Naive B cell (primary cell): ENCODE measurements around the gene SELENON. TPM values are rescaled to one million over a fixed set of nuclear protein-coding genes. Genes with fewer than 3 reads are reported as not detected.

ENCODE experiments used
- ATAC-seq, 2 donors: fragments of 150-1000 bp; cut with Tn5 transposase; 2 replicates each; pipeline ENCODE4 v1.10.0; 2021; ENCODE audit warnings: low read depth in 2 of 2, mild to moderate bottlenecking in 2 of 2, moderate library complexity in 2 of 2
- DNase-seq: peaks from one replicate; pipeline ENCODE4 v3.0.0; 2022
- H3K27ac Mint-ChIP-seq, 6 donors: one replicate each; pipeline ENCODE4 v1.8.0; 2020 to 2022; ENCODE audit warnings: mild to moderate bottlenecking in 6 of 6, mixed read lengths in 6 of 6, moderate library complexity in 5 of 6, inconsistent platforms in 2 of 6
- H3K27me3 Mint-ChIP-seq, 3 donors: one replicate each; pipeline ENCODE4 v1.8.0; 2021 to 2022; ENCODE audit warnings: mixed read lengths in 3 of 3, mild to moderate bottlenecking in 1 of 3
- H3K36me3 Mint-ChIP-seq, 2 donors: one replicate each; pipeline ENCODE4 v1.8.0; 2020 to 2022; ENCODE audit warnings: mixed read lengths in 2 of 2, inconsistent platforms in 1 of 2, mild to moderate bottlenecking in 1 of 2
- H3K4me1 Mint-ChIP-seq, 3 donors: one replicate each; pipeline ENCODE4 v1.8.0; 2020 to 2022; ENCODE audit warnings: mixed read lengths in 3 of 3, inconsistent platforms in 1 of 3, mild to moderate bottlenecking in 1 of 3, moderate library complexity in 1 of 3
- H3K4me3 Mint-ChIP-seq, 8 donors: one replicate each; pipeline ENCODE4 v1.8.0; 2020 to 2022; ENCODE audit warnings: mild to moderate bottlenecking in 8 of 8, mixed read lengths in 8 of 8, moderate library complexity in 8 of 8, inconsistent platforms in 2 of 8
- H3K9me3 Mint-ChIP-seq, 7 donors: one replicate each; pipeline ENCODE4 v1.8.0; 2020 to 2022; ENCODE audit warnings: mixed read lengths in 7 of 7, mild to moderate bottlenecking in 5 of 7, inconsistent platforms in 2 of 7, moderate library complexity in 1 of 7
- polyA plus RNA-seq, 6 donors: library from polyadenylated mRNA; unstranded; fragments of 300-500 nt; fragmentation: Illumina TruSeq; gene quantifications; one replicate each; pipeline ENCODE4 v1.2.3, GENCODE V29; 2021; ENCODE audit warnings: low read depth in 6 of 6

The SELENON gene
- polyA plus RNA-seq, 6 donors from 2014 or later = 1.2 to 3.3 (median 1.3) TPM

DNA sequence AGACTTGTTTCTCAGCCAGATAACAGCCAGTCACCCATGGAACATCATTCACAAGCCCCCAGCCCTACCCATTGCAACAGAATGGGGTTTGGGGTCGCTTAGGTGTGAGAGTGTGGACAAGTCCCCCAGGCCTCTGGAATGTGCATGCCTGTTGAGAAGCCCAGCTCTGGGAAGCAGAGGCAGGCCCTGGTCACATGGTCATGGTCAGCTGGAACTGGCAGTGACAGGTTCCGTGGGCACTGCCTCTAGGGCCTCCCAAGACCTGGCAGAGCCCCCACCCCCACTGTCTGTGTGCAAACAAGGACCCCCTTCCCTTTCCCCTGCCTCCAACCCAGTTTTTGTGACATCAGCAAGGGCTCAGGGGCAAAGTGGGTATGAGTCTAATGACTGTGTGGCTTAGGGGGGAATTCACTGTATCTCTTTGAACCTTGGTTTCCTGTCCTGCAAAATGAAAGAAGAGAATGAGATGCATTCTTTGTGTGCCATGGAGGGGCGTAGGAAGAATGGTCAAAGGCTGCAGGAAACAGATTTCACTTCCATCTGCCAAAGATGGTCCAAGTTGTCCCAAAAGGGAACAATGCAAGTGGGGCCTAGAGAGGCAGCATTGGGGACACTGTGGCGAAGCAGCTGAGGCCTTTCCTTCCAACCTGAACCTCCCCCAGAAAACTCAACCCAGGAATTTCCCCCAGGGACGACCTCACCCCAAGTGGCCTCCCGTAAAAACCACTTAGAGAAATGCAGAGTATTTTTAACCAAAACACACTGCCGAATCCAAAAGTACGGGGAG, 34.7 kb upstream of the SELENON start:
- no peak for DNase-seq
- Mint-ChIP-seq H3K27ac (no peak overlapping the region), H3K9me3 (no peaks in the 10 kb centered on the region), H3K27me3 (peaks cover 0 to 25% (median 20%) of the 10 kb centered on the region in 3 donors), H3K4me3 (no peak overlapping the region), H3K4me1 (peaks cover under 1 to 19% (median 4%) of the 10 kb centered on the region in 3 donors), H3K36me3 (no peaks in the 10 kb centered on the region)
- no peak for ATAC-seq

- H3K4me3 Mint-ChIP-seq = peak overlapping the region in 1 of 8 donors; percentile 52
These were observed 33.9 kb upstream of the SELENON start for GRCh38 chr1:25765923-25766589.

GRCh38 chr1:25766721-25767436, 33.1 kb upstream of the SELENON start:
- Mint-ChIP-seq H3K9me3 (no peaks in the 10 kb centered on the region), H3K36me3 (no peaks in the 10 kb centered on the region), H3K27ac (no peak overlapping the region), H3K4me3 (no peak overlapping the region), H3K4me1 (peaks cover 16 to 34% (median 19%) of the 10 kb centered on the region in 3 donors), H3K27me3 (peaks cover 9 to 41% (median 35%) of the 10 kb centered on the region in 3 donors)
- DNase-seq (no peak), ATAC-seq (no peak)

More at GRCh38 chr1:25765923-25766589, 33.9 kb upstream of the SELENON start:
- peak overlapping the region in 1 of 6 donors; percentile 54 for H3K27ac Mint-ChIP-seq
- peaks cover 8 to 26% (median 11%) of the 10 kb centered on the region in 3 donors for H3K4me1 Mint-ChIP-seq
- peaks cover 4 to 32% (median 27%) of the 10 kb centered on the region in 3 donors for H3K27me3 Mint-ChIP-seq
- DNase-seq = no peak
- no peaks in the 10 kb centered on the region for H3K36me3 Mint-ChIP-seq
- no peaks in the 10 kb centered on the region for H3K9me3 Mint-ChIP-seq
- no peak for ATAC-seq

DNA sequence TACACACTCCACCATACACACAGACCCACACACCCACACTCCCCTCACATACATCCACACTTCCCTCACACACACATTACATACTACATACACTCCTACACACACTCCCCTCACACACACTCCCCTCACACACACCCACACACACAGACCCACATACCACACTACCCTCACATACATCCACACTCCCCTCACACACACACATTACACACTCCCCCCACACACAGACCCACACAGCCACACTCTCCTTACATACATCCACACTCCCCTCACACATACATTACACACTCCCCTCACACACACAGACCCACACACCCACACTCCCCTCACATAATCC, 32.6 kb upstream of the SELENON start:
- peaks cover 20 to 38% (median 21%) of the 10 kb centered on the region in 3 donors for H3K4me1 Mint-ChIP-seq
- peaks cover 9 to 42% (median 37%) of the 10 kb centered on the region in 3 donors for H3K27me3 Mint-ChIP-seq
- no peak for ATAC-seq
- H3K9me3 Mint-ChIP-seq = no peaks in the 10 kb centered on the region
- no peak overlapping the region for H3K27ac Mint-ChIP-seq
- no peaks in the 10 kb centered on the region for H3K36me3 Mint-ChIP-seq
- DNase-seq = no peak
- no peak overlapping the region for H3K4me3 Mint-ChIP-seq

DNA sequence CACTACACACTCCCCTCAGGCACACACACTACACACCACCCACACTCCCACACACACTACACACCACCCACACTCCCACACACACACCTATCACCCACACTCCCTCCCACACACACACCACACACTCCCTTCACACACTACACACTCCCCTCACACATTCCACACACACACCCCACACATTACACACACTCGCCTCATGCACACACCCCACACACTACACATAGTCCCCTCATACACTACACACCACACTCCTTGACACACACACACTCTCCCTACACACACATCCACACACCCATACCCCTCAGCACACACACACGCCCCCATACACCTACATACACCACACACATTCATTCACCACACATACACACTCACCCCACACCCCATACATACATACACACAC, 31.0 kb upstream of the SELENON start:
- H3K27me3 Mint-ChIP-seq = peaks cover 9 to 51% (median 42%) of the 10 kb centered on the region in 3 donors
- H3K36me3 Mint-ChIP-seq = no peaks in the 10 kb centered on the region
- H3K4me1 Mint-ChIP-seq = peaks cover 23 to 46% (median 31%) of the 10 kb centered on the region in 3 donors
- H3K4me3 Mint-ChIP-seq = no peak overlapping the region
- ATAC-seq (no peak), DNase-seq (no peak)
- peak overlapping the region in 1 of 6 donors; percentile 60 for H3K27ac Mint-ChIP-seq
- no peaks in the 10 kb centered on the region for H3K9me3 Mint-ChIP-seq

DNA sequence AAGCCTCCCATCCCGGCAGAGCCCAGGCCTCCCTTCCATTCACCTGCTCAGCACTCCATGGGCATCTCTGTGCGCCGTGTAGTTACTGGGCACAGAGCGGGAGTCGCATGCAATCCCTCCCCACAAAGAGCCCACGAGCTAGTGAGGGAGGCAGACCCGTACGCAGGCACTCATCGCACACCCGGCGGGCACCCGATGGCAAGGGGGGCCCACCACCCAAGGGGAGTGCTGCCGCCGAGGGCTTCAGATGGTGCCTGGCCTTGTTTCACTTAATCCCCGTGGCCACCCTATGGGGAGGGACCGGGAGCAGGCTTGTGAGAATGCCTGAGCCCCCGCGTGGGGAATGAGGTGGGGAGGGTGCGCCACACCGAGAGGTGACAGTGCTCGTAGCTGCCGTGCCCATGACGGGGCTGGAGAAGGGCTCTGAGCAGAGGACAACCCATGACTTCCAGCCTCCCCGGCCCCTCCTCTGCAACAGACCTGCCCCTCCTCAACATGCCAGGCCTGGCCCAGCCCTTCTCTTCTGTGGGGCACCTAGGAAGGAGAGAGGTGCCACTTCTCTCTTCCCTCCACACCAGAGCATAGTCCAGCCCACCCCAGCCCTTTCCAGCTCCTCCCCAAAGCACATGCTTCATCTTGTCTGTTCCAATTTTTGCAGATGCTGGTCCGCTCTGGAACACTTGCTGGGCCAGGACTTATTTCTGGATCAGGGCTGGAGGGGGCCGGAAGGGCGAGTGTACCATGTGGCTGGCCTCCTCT, 30.2 kb upstream of the SELENON start:
- Mint-ChIP-seq H3K4me3 (peak overlapping the region in 1 of 8 donors; percentile 54), H3K9me3 (no peaks in the 10 kb centered on the region), H3K36me3 (no peaks in the 10 kb centered on the region), H3K27me3 (peaks cover 9 to 51% (median 42%) of the 10 kb centered on the region in 3 donors), H3K27ac (peak overlapping the region in 1 of 6 donors; percentile 74), H3K4me1 (peaks cover 31 to 54% (median 39%) of the 10 kb centered on the region in 3 donors)
- ATAC-seq (no peak), DNase-seq (no peak)

DNA sequence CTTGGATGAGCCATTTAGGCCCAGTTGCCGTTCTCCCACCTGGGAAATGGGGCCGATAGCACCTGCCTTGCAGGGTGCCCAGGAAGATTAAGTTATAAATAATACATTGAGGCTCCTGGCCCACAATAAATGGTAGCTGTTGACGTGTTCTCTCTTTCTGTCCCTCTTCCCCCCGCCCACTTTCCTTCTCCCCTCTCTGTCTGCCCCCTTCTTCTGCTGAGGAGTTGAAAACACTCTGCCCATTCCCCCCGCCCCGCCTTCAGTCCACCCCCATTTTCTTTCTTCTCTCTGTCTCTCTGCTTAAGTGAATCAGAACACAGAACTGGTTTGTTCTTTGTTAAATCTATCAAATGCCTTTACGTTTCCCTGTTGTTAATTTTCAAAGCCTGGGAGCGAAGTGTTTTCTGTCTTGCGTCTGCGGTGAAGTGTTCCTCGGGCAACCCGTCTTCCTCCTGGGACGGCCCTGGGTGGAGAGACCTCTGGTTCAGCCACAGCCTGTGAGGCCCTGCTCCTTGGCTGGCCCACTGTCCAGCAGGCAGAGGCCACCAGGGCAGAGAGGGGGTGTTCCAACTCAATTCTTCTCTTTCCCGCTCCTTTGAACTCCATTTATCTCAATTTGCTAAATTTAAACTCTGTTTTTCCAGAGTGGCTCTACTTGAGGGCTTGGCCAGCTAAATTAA, 29.3 kb upstream of the SELENON start:
- Mint-ChIP-seq H3K27ac (peak overlapping the region in 1 of 6 donors; percentile 72), H3K4me1 (peaks cover 39 to 59% (median 48%) of the 10 kb centered on the region in 3 donors), H3K27me3 (peaks cover 9 to 51% (median 42%) of the 10 kb centered on the region in 3 donors), H3K4me3 (peak overlapping the region in 5 of 8 donors; percentile 63 to 90 (median 79)), H3K36me3 (no peaks in the 10 kb centered on the region), H3K9me3 (no peaks in the 10 kb centered on the region)
- DNase-seq (no peak), ATAC-seq (no peak)

DNA sequence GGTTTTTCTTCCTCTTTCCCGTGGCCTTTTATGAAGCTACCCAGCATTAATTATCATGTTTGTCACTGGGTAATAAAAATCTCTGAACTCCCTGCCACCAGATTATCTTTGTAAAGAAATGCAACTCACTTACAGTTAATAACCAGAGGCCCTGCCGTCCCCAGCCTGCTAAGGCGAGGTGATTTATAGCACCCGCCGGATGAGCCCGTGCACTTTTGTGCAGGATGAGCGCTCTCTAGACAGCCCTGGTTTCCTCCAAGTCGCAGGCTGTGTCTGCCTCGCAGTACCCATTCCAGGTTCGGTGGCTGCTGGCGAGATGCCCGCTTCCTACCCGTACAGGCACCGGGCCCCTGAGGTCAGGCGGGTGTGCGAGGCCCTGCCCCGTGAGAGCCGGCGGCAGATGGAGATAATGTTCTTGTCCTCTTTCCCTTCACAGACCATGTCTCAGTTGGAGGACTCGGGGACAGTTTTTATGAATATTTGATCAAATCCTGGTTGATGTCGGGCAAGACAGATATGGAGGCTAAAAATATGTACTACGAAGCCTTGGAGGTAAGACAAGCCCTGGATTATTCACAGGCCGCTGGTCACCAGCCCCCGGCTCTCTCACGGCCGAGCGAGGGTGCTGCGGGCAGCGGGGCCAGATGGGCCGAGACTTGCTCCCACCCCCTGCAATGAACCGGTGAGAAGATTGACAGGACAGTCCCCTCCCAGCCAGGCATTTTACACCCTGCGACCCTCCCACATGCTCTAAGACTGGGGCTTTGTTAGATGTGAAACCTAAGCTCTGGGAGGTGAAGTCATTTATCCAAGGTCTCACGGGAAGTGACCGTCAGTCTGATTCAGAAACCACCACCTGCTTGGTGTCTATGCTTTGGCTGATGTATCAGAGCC, 28.5 kb upstream of the SELENON start:
- no peaks in the 10 kb centered on the region for H3K36me3 Mint-ChIP-seq
- ATAC-seq (peak; percentile 58 to 63), DNase-seq (peak; percentile 17)
- H3K9me3 Mint-ChIP-seq = no peaks in the 10 kb centered on the region
- peak overlapping the region in 4 of 6 donors; percentile 2 to 49 (median 21) for H3K27ac Mint-ChIP-seq
- peak overlapping the region in 7 of 8 donors; percentile 63 to 90 (median 79) for H3K4me3 Mint-ChIP-seq
- peaks cover 9 to 51% (median 42%) of the 10 kb centered on the region in 3 donors for H3K27me3 Mint-ChIP-seq
- H3K4me1 Mint-ChIP-seq = peaks cover 39 to 57% (median 49%) of the 10 kb centered on the region in 3 donors

- Mint-ChIP-seq H3K4me3 (peak overlapping the region in 6 of 8 donors; percentile 63 to 90 (median 82)), H3K27me3 (peaks cover 9 to 51% (median 42%) of the 10 kb centered on the region in 3 donors), H3K27ac (peak overlapping the region in 2 of 6 donors; percentile 5 to 76), H3K9me3 (no peaks in the 10 kb centered on the region), H3K4me1 (peaks cover 39 to 57% (median 49%) of the 10 kb centered on the region in 3 donors), H3K36me3 (no peaks in the 10 kb centered on the region)
- DNase-seq (no peak), ATAC-seq (no peak)
These were observed 27.8 kb upstream of the SELENON start for GRCh38 chr1:25772164-25772563.

GRCh38 chr1:25772692-25773245, 27.2 kb upstream of the SELENON start:
- Mint-ChIP-seq H3K27me3 (peaks cover 9 to 50% (median 42%) of the 10 kb centered on the region in 3 donors), H3K27ac (peak overlapping the region in 1 of 6 donors; percentile 78), H3K4me1 (peaks cover 39 to 57% (median 49%) of the 10 kb centered on the region in 3 donors), H3K9me3 (no peaks in the 10 kb centered on the region), H3K4me3 (peak overlapping the region in 2 of 8 donors; percentile 37 to 48), H3K36me3 (no peaks in the 10 kb centered on the region)
- ATAC-seq = no peak
- no peak for DNase-seq

- H3K27me3 Mint-ChIP-seq = peaks cover 9 to 41% (median 39%) of the 10 kb centered on the region in 3 donors
- H3K4me3 Mint-ChIP-seq = peak overlapping the region in 1 of 8 donors; percentile 2
- DNase-seq (no peak), ATAC-seq (no peak)
- no peak overlapping the region for H3K27ac Mint-ChIP-seq
- H3K4me1 Mint-ChIP-seq = peaks cover 39 to 64% (median 51%) of the 10 kb centered on the region in 3 donors
- no peaks in the 10 kb centered on the region for H3K36me3 Mint-ChIP-seq
- H3K9me3 Mint-ChIP-seq = no peaks in the 10 kb centered on the region
These were observed 26.4 kb upstream of the SELENON start for GRCh38 chr1:25773441-25774125.
